ENCODE measurements around the gene GLB1L3.
A peak's percentile ranks its signal among the peaks of the same experiment; 100 is the strongest.
"Not testable (repeated sequence)": the region's sequence is repeated elsewhere in the genome, so short reads cannot be mapped to it uniquely, and the experiment has no call there.

GLB1L3 gene

DNA sequence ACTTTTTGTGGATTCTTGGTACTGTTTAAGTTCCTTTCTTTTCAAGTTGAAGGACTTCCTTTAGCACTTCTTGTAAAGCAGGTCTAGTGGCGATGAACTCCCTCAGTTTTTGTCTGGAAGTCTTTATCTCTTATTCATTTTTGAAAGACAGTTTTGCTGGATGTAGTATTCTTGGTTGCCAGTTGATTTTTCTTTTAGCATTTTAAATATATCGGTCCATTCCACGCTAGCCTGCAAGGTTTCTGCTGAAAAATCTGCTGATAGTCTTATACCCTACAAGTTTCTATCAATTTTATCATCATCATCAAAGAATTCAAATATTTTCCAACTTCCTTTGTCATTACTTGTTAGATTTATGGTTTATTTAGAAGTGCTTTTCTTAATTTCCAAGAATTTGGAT lies 40.9 kb downstream of the GLB1L3 start:
- DNase-seq, result no peak

GRCh38 chr11:134321373-134321772 lies 45.2 kb downstream of the GLB1L3 start:
- not testable (repeated sequence) for DNase-seq

GRCh38 chr11:134322553-134322952 lies 46.4 kb downstream of the GLB1L3 start:
- no peak for DNase-seq

DNA sequence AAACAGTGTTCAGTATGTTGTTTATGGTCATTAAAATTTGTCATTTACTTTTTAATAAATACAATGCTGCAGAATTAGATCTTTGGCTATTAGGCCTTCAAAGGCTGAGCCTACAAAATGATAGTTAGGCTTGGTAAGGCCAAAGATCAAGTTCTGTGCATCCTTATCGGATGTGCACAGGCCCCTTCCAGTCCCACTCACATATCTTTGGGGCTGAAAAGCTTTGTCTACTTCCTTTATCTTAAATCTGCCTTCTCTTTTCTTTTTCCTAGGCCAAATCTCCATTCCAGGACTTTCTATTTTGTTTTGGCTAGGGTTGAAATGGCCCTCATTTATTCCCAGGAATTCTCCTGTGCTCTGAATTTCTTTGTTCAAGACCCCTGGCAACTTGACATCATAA lies 52.3 kb downstream of the GLB1L3 start:
- DNase-seq, result no peak

- no peak for DNase-seq
Measured at GRCh38 chr11:134330611-134331353, 54.6 kb downstream of the GLB1L3 start.

- DNase-seq, result peak; percentile 71
Measured at GRCh38 chr11:134331354-134332188, 55.4 kb downstream of the GLB1L3 start, which contains the start of gene GLB1L2. Gene GLB1L2 (plus strand): TSS chr11:134331988. CDS start chr11:134332062, 74 bp downstream.

- DNase-seq, result no peak
Measured at GRCh38 chr11:134332189-134332631, 56.0 kb downstream of the GLB1L3 start.

- DNase-seq, result no peak
Measured at GRCh38 chr11:134332782-134333181, 56.6 kb downstream of the GLB1L3 start.

DNA sequence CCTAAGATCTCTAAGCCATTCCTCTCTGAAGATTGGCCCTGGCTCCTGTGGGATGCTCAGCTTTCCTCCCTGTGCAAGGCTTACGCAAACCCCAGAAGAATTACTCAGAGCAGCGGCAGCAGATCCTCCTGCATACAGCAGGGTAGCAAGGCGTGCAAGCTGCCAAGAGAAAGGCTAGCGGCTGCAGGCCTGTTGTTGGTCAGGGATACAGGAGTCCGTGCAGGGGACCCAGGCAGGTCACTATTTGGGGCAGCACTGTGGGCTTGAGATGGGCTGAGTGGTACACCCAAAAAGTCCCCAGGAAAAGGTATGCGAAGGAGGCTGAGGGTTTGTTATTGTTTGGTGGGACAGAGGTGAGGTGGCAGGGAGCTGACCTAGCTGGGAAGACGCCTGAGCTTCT lies 57.1 kb downstream of the GLB1L3 start:
- DNase-seq, result no peak

- no peak for DNase-seq
Measured at GRCh38 chr11:134333946-134334345, 57.8 kb downstream of the GLB1L3 start.

- DNase-seq, result no peak
Measured at GRCh38 chr11:134334796-134335571, 58.8 kb downstream of the GLB1L3 start.

DNA sequence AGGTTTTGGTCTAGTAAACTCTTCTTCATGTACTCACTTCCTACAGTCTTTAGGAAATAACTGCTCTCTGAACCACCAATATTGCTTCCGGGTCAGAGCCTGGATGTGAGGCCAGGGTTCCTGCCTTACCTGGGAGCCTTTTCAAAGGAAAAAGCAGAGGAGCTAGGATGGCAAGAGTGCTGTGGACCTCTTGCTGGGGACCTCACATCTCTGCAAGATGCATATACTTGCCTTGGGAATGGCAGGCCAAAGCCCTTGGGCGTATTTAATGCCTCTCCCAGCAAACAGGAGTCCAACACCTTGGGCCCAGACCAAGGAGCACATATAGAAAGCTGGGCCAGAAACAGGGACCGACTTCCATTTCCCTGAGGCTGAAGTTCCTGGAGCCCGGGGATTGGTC lies 60.9 kb downstream of the GLB1L3 start:
- DNase-seq, result no peak

DNA sequence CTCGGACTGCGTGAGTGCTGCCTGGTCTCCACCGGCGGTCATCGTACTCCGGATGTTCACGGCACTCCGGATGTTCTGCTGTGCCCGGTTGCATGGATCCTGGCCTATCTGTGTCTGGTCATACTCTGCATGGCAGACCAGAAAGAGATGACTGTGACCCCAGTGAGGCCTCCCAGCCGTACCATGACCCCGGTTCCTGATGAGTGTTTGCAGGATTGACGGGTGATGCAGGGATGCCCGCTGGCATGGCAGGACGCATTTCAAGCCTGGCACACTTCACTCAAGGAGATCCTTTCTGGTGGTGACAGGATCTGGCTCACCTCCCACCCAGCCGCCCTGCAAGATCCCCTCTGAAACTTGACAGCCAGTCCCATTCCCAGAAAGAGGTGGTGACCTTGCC lies 61.9 kb downstream of the GLB1L3 start:
- no peak for DNase-seq

- no peak for DNase-seq
Measured at GRCh38 chr11:134338654-134339053, 62.5 kb downstream of the GLB1L3 start.

- no peak for DNase-seq
Measured at GRCh38 chr11:134339756-134340155, 63.6 kb downstream of the GLB1L3 start.

GRCh38 chr11:134340354-134340964 lies 64.3 kb downstream of the GLB1L3 start:
- no peak for DNase-seq

GRCh38 chr11:134341805-134342571 lies 65.8 kb downstream of the GLB1L3 start:
- DNase-seq, result no peak

GRCh38 chr11:134342572-134343340 lies 66.6 kb downstream of the GLB1L3 start:
- no peak for DNase-seq

- no peak for DNase-seq
Measured at GRCh38 chr11:134343646-134344045, 67.5 kb downstream of the GLB1L3 start.

GRCh38 chr11:134344497-134345236 lies 68.5 kb downstream of the GLB1L3 start:
- DNase-seq, result not testable (repeated sequence)

GRCh38 chr11:134345237-134345550 lies 69.0 kb downstream of the GLB1L3 start:
- DNase-seq, result no peak

All from NCI-H446 treated with DMSO at 0.1 percent for 48 hours (cell line).